Measurements from ENCODE around the gene GRID1.

Gene GRID1

GRCh38 chr10:85826377-85826776, 540.2 kb downstream of the GRID1 start:
- in situ Hi-C loops (cut with MboI; ENCODE audit: low pct_unique_long_range_greater_than_20kb, low sequenced_read_pairs, unreplicated experiment) = no loop called here
- no peak for TF ChIP-seq CTCF (IDR thresholded peaks at IDR 0.05; ENCODE audit: extremely low read depth, insufficient read depth, missing control alignments)

GRCh38 chr10:85811405-85811804, 555.2 kb downstream of the GRID1 start:
- TF ChIP-seq CTCF (IDR thresholded peaks at IDR 0.05; ENCODE audit: extremely low read depth, insufficient read depth, missing control alignments) = no peak
- DNase-seq (ENCODE audit: low spot score) = no peak
- in situ Hi-C loops (cut with MboI; ENCODE audit: low pct_unique_long_range_greater_than_20kb, low sequenced_read_pairs, unreplicated experiment) = no loop called here

More at GRCh38 chr10:85826377-85826776, 540.2 kb downstream of the GRID1 start:
- no peak for DNase-seq (ENCODE audit: low spot score)

GRCh38 chr10:85810674-85811073, 555.9 kb downstream of the GRID1 start:
- in situ Hi-C loops (cut with MboI; ENCODE audit: low pct_unique_long_range_greater_than_20kb, low sequenced_read_pairs, unreplicated experiment) = no loop called here
- no peak for TF ChIP-seq CTCF (IDR thresholded peaks at IDR 0.05; ENCODE audit: extremely low read depth, insufficient read depth, missing control alignments)

GRCh38 chr10:85795460-85795859, 571.1 kb downstream of the GRID1 start:
- TF ChIP-seq CTCF (IDR thresholded peaks at IDR 0.05; ENCODE audit: extremely low read depth, insufficient read depth, missing control alignments) = no peak
- in situ Hi-C loops (cut with MboI; ENCODE audit: low pct_unique_long_range_greater_than_20kb, low sequenced_read_pairs, unreplicated experiment) = no loop called here
- no peak for DNase-seq (ENCODE audit: low spot score)

More at GRCh38 chr10:85810674-85811073, 555.9 kb downstream of the GRID1 start:
- no peak for DNase-seq (ENCODE audit: low spot score)

- in situ Hi-C loops (cut with MboI; ENCODE audit: low pct_unique_long_range_greater_than_20kb, low sequenced_read_pairs, unreplicated experiment) = no loop called here
- DNase-seq (ENCODE audit: low spot score) = no peak
- TF ChIP-seq CTCF (IDR thresholded peaks at IDR 0.05; ENCODE audit: extremely low read depth, insufficient read depth, missing control alignments) = no peak
Measured at GRCh38 chr10:85794553-85794952, 572.0 kb downstream of the GRID1 start.

GRCh38 chr10:85792533-85792858, 574.1 kb downstream of the GRID1 start:
- in situ Hi-C loops (cut with MboI; ENCODE audit: low pct_unique_long_range_greater_than_20kb, low sequenced_read_pairs, unreplicated experiment) = no loop called here
- no peak for TF ChIP-seq CTCF (IDR thresholded peaks at IDR 0.05; ENCODE audit: extremely low read depth, insufficient read depth, missing control alignments)
- DNase-seq (ENCODE audit: low spot score) = no peak
